ENCODE data around the gene RNASEH2B. TPM values are rescaled to one million over a fixed set of nuclear protein-coding genes. Genes with fewer than 3 reads are reported as not detected.
A peak's percentile ranks its signal among the peaks of the same experiment; 100 is the strongest.

RNASEH2B gene
- total and polyA plus RNA-seq, 2 experiments from 2014 or later: 39.0 to 64.8 TPM

GRCh38 chr13:50979187-50979586 is 69.6 kb downstream of the RNASEH2B start (continued):
- TF ChIP-seq ZNF462 (CRISPR knock-in tag; IDR thresholded peaks at IDR 0.05) (no peak), REST (IDR thresholded peaks at IDR 0.05; ENCODE audit: unreplicated experiment) (no peak), NANOG (IDR thresholded peaks at IDR 0.05; ENCODE audit: borderline replicate concordance) (no peak), STAT1 (IDR thresholded peaks at IDR 0.05; ENCODE audit: unreplicated experiment) (no peak), EZH2phosphoT487 (IDR thresholded peaks at IDR 0.05; ENCODE audit: unreplicated experiment) (no peak)

GRCh38 chr13:50981686-50982085 is 72.1 kb downstream of the RNASEH2B start:
- Histone ChIP-seq H3F3A (replicated peaks; ENCODE audit: low read depth) (no peaks in the 10 kb centered on the region), H3K4me2 (peak overlapping the region; percentile 64), H4K20me1 (replicated peaks; ENCODE audit: insufficient read depth) (no peaks in the 10 kb centered on the region), H3K4me1 (ENCODE audit: insufficient read depth) (no peaks in the 10 kb centered on the region), H2AFZ (peak overlapping the region; percentile 38), H3K36me3 (ENCODE audit: insufficient read depth) (no peaks in the 10 kb centered on the region), H3K9me2 (ENCODE audit: insufficient read depth) (no peaks in the 10 kb centered on the region), H3K27me3 (ENCODE audit: insufficient read depth) (no peaks in the 10 kb centered on the region), H3K27ac (ENCODE audit: low read depth) (0 out of 2 replicates have a peak overlapping the region, but pooled peaks have one; percentile 20), H3K4me3 (peak overlapping the region; percentile 55), H3K79me2 (replicated peaks; ENCODE audit: insufficient read depth) (no peaks in the 10 kb centered on the region)
- Mint-ChIP-seq H3K36me3 (ENCODE audit: low read depth) (peaks cover 5% of the 10 kb centered on the region; the same call in 2 of the 3 replicates), H3K4me3 (peak overlapping the region; percentile 51; the same call in 2 of the 3 replicates), H3K9me3 (peaks cover 7% of the 10 kb centered on the region; the same call in 2 of the 3 replicates), H3K4me1 (no peaks in the 10 kb centered on the region), H3K27ac (no peak overlapping the region), H3K27me3 (ENCODE audit: insufficient read depth, low read depth, poor library complexity) (peaks cover 6% of the 10 kb centered on the region)
- no peak for DNase-seq (ENCODE audit: low spot score)
- no peak for ATAC-seq
- TF ChIP-seq EZH2 (IDR thresholded peaks at IDR 0.05; ENCODE audit: low read depth, unreplicated experiment) (no peak), CREB1 (CRISPR knock-in tag; IDR thresholded peaks at IDR 0.05; ENCODE audit: low read depth) (no peak), NANOG (IDR thresholded peaks at IDR 0.05; ENCODE audit: borderline replicate concordance) (no peak), JUNB (IDR thresholded peaks at IDR 0.05; ENCODE audit: unreplicated experiment) (no peak), ZNF331 (CRISPR knock-in tag; IDR thresholded peaks at IDR 0.05; ENCODE audit: low read depth) (no peak), POLR2AphosphoS5 (IDR thresholded peaks at IDR 0.05; ENCODE audit: low read depth) (no peak), ZNF114 (CRISPR knock-in tag; IDR thresholded peaks at IDR 0.05) (no peak)
- TF ChIP-seq, protein P1, sequence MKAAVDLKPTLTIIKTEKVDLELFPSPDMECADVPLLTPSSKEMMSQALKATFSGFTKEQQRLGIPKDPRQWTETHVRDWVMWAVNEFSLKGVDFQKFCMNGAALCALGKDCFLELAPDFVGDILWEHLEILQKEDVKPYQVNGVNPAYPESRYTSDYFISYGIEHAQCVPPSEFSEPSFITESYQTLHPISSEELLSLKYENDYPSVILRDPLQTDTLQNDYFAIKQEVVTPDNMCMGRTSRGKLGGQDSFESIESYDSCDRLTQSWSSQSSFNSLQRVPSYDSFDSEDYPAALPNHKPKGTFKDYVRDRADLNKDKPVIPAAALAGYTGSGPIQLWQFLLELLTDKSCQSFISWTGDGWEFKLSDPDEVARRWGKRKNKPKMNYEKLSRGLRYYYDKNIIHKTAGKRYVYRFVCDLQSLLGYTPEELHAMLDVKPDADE (IDR thresholded peaks at IDR 0.05): no peak
- TF ChIP-seq, protein P2, sequence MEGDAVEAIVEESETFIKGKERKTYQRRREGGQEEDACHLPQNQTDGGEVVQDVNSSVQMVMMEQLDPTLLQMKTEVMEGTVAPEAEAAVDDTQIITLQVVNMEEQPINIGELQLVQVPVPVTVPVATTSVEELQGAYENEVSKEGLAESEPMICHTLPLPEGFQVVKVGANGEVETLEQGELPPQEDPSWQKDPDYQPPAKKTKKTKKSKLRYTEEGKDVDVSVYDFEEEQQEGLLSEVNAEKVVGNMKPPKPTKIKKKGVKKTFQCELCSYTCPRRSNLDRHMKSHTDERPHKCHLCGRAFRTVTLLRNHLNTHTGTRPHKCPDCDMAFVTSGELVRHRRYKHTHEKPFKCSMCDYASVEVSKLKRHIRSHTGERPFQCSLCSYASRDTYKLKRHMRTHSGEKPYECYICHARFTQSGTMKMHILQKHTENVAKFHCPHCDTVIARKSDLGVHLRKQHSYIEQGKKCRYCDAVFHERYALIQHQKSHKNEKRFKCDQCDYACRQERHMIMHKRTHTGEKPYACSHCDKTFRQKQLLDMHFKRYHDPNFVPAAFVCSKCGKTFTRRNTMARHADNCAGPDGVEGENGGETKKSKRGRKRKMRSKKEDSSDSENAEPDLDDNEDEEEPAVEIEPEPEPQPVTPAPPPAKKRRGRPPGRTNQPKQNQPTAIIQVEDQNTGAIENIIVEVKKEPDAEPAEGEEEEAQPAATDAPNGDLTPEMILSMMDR (conservative IDR thresholded peaks at IDR 0.05; ENCODE audit: low read depth in 2 of 2): no peak

Data from GM23338 (cell line).